Measurements from ENCODE around the gene PDE4D.

GRCh38 chr5:59222687-59223511, 670.6 kb downstream of the PDE4D start:
- TF ChIP-seq ARNTL (CRISPR knock-in tag; IDR thresholded peaks at IDR 0.05; ENCODE audit: borderline replicate concordance, low read depth): no peak
- TF ChIP-seq CSRNP3 (CRISPR knock-in tag; IDR thresholded peaks at IDR 0.05): no peak

Measured in SK-N-SH treated with all-trans-retinoic acid at 6 μM for 48 hours (cell line).